ENCODE data around the gene ACBD5.

Gene ACBD5

GRCh38 chr10:27153329-27153728 lies 87.3 kb downstream of the ACBD5 start:
- DNase-seq (ENCODE audit: low read depth) = no peak
- H3K4me3 ChIP-seq (ENCODE audit: low read depth, low read length) = peak overlapping the region; percentile 80
- no peak for TF ChIP-seq CTCF (IDR thresholded peaks at IDR 0.05; ENCODE audit: insufficient read depth, low read depth, low read length, missing control alignments)

- no peak for TF ChIP-seq CTCF (IDR thresholded peaks at IDR 0.05; ENCODE audit: insufficient read depth, low read depth, low read length, missing control alignments)
- no peak for DNase-seq (ENCODE audit: low read depth)
- peak overlapping the region; percentile 80 for H3K4me3 ChIP-seq (ENCODE audit: low read depth, low read length)
Observed at GRCh38 chr10:27152687-27153086, 87.9 kb downstream of the ACBD5 start.

GRCh38 chr10:27150261-27150660 lies 90.3 kb downstream of the ACBD5 start:
- DNase-seq (ENCODE audit: low read depth) = no peak
- H3K4me3 ChIP-seq (ENCODE audit: low read depth, low read length) = no peak overlapping the region
- no peak for TF ChIP-seq CTCF (IDR thresholded peaks at IDR 0.05; ENCODE audit: insufficient read depth, low read depth, low read length, missing control alignments)

- TF ChIP-seq CTCF (IDR thresholded peaks at IDR 0.05; ENCODE audit: insufficient read depth, low read depth, low read length, missing control alignments) = no peak
- no peak overlapping the region for H3K4me3 ChIP-seq (ENCODE audit: low read depth, low read length)
Observed at GRCh38 chr10:27147701-27148100, 92.9 kb downstream of the ACBD5 start.

GRCh38 chr10:27145937-27146336 lies 94.7 kb downstream of the ACBD5 start:
- TF ChIP-seq CTCF (IDR thresholded peaks at IDR 0.05; ENCODE audit: insufficient read depth, low read depth, low read length, missing control alignments) = no peak
- no peak overlapping the region for H3K4me3 ChIP-seq (ENCODE audit: low read depth, low read length)
- DNase-seq (ENCODE audit: low read depth) = no peak

More at GRCh38 chr10:27147701-27148100, 92.9 kb downstream of the ACBD5 start:
- no peak for DNase-seq (ENCODE audit: low read depth)
